HG03135 (cell line): Measurements from ENCODE around the gene ZRANB1.

Experiments used
- ATAC-seq: cut with Tn5 transposase; IDR thresholded peaks from one replicate; pipeline ENCODE4 v1.9.1; 2021; ENCODE audit warnings: mild to moderate bottlenecking, moderate library complexity; ENCODE audit not compliant: unreplicated experiment

Gene ZRANB1

GRCh38 chr10:125033146-125033924 lies 91.4 kb downstream of the ZRANB1 start:
- no peak for ATAC-seq

GRCh38 chr10:125034675-125035074 lies 92.8 kb downstream of the ZRANB1 start:
- no peak for ATAC-seq

GRCh38 chr10:125035136-125035535 lies 93.2 kb downstream of the ZRANB1 start:
- no peak for ATAC-seq

GRCh38 chr10:125035588-125036295 lies 93.8 kb downstream of the ZRANB1 start:
- no peak for ATAC-seq

- ATAC-seq = no peak
Measured at GRCh38 chr10:125037145-125037877, 95.4 kb downstream of the ZRANB1 start.
